K562 treated with DMSO at 1 percent for 24 hours (cell line): ENCODE measurements around the gene ULK4. TPM values are rescaled to one million over a fixed set of nuclear protein-coding genes. Genes with fewer than 3 reads are reported as not detected.

Source experiments
- total RNA-seq: library from RNA; unstranded; fragments of 300-600 nt; gene quantifications from 2 replicates; pipeline ENCODE4 v1.2.3, GENCODE V29; 2022; ENCODE audit warnings: low read depth; ENCODE audit not compliant: insufficient read depth

The ULK4 gene
- total RNA-seq: 0.19 and 1.3 TPM in 2 replicates

DNA sequence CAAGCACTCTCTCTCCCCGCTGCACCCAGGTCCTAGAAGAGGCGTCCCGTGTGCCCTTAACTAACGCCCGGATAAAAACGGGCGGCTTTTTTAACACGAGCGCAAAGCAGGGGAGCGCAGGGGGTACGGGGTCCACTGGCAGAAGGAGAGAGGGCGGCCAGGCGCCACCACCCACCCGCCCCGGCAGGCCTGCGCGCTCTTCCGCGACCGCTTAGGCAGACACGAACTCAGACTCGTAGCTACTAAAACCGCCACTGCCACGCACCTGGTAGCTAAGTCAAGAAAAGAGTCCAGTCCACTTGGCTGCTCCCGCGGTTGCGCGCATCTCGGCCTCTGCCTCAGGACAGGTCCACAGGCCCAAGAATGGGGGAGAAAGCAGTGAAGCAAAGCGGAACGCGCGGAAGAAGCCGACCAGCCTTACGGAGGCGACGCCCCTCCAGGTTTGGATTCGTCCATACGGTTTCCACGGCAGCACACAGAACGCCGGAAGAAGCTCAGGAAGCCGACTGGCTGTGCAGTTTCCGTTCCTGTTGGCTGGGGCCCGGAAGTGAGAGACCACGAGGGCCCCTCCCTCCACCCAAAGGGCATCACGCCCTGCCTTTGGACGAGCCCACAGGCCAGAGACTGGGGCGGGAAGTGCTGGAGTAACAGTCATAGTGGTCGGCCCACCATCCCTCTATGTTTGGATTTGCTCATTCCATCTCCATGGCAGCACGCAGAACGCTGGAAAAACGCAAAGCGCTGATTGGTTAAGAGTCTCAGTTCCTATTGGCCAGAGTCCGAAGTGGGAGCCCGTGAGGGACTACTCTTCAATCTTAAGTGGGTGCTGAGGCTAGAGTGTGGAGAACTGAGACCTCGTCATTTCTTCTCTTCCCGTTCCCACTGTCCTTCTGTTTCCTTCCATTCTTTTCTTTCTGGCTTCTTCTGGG is at the start of gene ULK4:
TSS of gene ULK4 (minus strand) at position 353 of the 929 bp plus-strand sequence. CDS start 7,344 bp downstream, outside the sequence.

DNA sequence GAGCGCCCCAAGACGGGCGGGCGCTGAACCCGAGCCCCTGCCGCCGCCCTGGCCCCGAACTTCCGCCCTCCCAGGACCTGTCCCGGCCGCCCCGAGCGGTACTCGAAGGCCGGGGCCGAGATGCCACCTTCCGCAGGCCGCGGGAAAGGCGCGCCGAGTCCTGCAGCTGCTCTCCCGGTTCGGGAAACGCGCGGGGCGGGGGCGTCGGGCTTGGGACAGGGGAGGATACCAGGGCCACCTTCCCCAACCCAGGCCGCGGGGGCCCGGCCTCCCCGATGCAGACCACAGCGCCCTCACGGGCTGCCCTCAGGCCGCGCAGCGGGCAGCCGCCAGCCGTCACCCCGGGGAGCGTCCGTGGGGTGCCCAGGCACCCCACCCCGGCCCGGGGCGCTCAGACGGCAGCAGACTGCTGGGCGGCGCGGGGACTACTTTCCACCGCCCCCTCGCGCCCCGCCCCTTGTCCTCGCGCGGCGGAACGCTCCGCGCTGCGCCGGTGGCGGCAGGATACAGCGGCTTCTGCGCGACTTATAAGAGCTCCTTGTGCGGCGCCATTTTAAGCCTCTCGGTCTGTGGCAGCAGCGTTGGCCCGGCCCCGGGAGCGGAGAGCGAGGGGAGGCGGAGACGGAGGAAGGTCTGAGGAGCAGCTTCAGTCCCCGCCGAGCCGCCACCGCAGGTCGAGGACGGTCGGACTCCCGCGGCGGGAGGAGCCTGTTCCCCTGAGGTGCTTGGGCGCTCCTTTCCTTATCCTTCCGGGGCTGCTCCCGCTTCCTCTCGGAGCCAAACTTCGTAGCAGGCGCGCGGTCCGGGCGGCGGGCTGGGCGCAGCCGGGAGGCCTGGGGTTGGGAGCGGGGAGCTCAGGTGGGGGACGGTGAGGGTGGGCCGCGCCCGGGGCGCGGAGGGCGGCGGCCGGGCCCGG is 762.7 kb downstream of the ULK4 start, which contains the start of gene CTNNB1:
TSS of gene CTNNB1 (plus strand) at position 556 of the 916 bp plus-strand sequence. CDS start 24,564 bp downstream, outside the sequence.

Other genes with a start within 250 kb of the ULK4 start
- gene TRAK1, start 129.3 kb upstream of the ULK4 start, total RNA-seq: 22.7 and 25.3 TPM in 2 replicates